GM12878 (cell line): ENCODE data around the gene CYP51A1.

Source experiments
- BCL11A ChIP-seq: IDR thresholded peaks from 2 replicates; pipeline ENCODE4 v1.6.1; 2011; ENCODE audit warnings: low read depth, low read length
- EP300 ChIP-seq, 2 experiments: fragments of 150-350 bp in 1 of 2; IDR thresholded peaks; 2 replicates each; pipeline ENCODE4 v1.6.1; 2011 to 2012; ENCODE audit warnings: low read depth in 2 of 2, low read length in 2 of 2, borderline replicate concordance in 1 of 2, improper control_type of control experiment in 1 of 2, inconsistent platforms in 1 of 2; ENCODE audit not compliant: control insufficient read depth in 1 of 2
- GABPA ChIP-seq: IDR thresholded peaks from 2 replicates; pipeline ENCODE4 v1.6.1; 2014; ENCODE audit warnings: antibody characterized with exemption, low read depth, mild to moderate bottlenecking, inconsistent platforms
- RAD21 ChIP-seq: IDR thresholded peaks from 2 replicates; pipeline ENCODE4 v1.6.1; 2011; ENCODE audit warnings: mild to moderate bottlenecking, low read depth, low read length, moderate library complexity; ENCODE audit not compliant: insufficient read depth
- ZZZ3 ChIP-seq: IDR thresholded peaks from 2 replicates; pipeline ENCODE4 v1.6.1; 2011; ENCODE audit warnings: low read depth; ENCODE audit not compliant: control insufficient read depth, insufficient read length
- TF ChIP-seq, protein P1 (sequence below), 3 experiments: IDR thresholded peaks in 2 of 3; conservative IDR thresholded peaks in 1 of 3; 2 replicates each; pipeline ENCODE4 v1.5.1; 2011; ENCODE audit warnings: low read depth in 3 of 3, low read length in 3 of 3, mild to moderate bottlenecking in 3 of 3, control low read depth in 2 of 3, moderate library complexity in 2 of 3, inconsistent platforms in 1 of 3, mixed read lengths in 1 of 3; ENCODE audit not compliant: control insufficient read depth in 2 of 3, insufficient read depth in 1 of 3; ENCODE audit errors: extremely low read depth in 1 of 3
- TF ChIP-seq, protein P2 (sequence below): IDR thresholded peaks from 2 replicates; pipeline ENCODE4 v1.6.1; 2012; ENCODE audit warnings: low read depth, low read length, improper control_type of control experiment

- TF ChIP-seq GABPA, result no peak
- no peak for TF ChIP-seq ZZZ3
- no peak for TF ChIP-seq EP300 (IDR thresholded peaks at IDR 0.05; ENCODE audit: borderline replicate concordance in 1 of 2, control insufficient read depth in 1 of 2, low read depth in 2 of 2, low read length in 2 of 2)
- TF ChIP-seq RAD21, result no peak
- TF ChIP-seq, protein P1, sequence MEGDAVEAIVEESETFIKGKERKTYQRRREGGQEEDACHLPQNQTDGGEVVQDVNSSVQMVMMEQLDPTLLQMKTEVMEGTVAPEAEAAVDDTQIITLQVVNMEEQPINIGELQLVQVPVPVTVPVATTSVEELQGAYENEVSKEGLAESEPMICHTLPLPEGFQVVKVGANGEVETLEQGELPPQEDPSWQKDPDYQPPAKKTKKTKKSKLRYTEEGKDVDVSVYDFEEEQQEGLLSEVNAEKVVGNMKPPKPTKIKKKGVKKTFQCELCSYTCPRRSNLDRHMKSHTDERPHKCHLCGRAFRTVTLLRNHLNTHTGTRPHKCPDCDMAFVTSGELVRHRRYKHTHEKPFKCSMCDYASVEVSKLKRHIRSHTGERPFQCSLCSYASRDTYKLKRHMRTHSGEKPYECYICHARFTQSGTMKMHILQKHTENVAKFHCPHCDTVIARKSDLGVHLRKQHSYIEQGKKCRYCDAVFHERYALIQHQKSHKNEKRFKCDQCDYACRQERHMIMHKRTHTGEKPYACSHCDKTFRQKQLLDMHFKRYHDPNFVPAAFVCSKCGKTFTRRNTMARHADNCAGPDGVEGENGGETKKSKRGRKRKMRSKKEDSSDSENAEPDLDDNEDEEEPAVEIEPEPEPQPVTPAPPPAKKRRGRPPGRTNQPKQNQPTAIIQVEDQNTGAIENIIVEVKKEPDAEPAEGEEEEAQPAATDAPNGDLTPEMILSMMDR (IDR thresholded peaks at IDR 0.05 in 2 of 3, conservative IDR thresholded peaks at IDR 0.05 in 1 of 3; ENCODE audit: control insufficient read depth in 2 of 3, extremely low read depth in 1 of 3, insufficient read depth in 1 of 3, low read depth in 3 of 3, low read length in 3 of 3), result no peak
- TF ChIP-seq BCL11A, result no peak
- TF ChIP-seq, protein P2, sequence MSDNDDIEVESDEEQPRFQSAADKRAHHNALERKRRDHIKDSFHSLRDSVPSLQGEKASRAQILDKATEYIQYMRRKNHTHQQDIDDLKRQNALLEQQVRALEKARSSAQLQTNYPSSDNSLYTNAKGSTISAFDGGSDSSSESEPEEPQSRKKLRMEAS, result no peak
These were observed 15.5 kb upstream of the CYP51A1 start for GRCh38 chr7:92149736-92150239.
